ENCODE data around the gene C7orf57. TPM values are rescaled to one million over a fixed set of nuclear protein-coding genes. Genes with fewer than 3 reads are reported as not detected.
A peak's percentile ranks its signal among the peaks of the same experiment; 100 is the strongest.

Gene C7orf57
- polyA plus RNA-seq, 3 donors, result 0.05 TPM; not detected in 2

DNA sequence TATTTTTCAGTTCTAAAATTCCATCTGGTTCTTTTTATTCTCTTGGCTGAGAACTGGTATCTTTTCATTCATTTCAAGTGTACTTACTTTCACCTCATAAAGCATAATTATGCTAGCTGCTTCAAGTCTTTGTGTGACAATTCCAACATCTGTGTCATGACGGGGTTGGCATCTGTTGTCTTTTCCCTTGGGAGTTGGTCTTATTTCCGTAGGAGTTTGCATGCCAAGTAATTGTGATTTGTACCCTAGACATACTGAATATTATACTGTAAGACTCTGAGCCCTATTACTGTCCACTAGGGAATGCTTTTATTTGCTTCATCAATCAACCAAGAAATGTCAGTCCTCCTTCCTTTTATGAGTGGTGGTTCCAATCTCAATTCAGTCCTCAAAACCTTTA is 31.3 kb upstream of the C7orf57 start:
- no CpG with 5 or more reads among the region's 2 CpGs for WGBS (ENCODE audit: insufficient coverage)
- TF ChIP-seq, protein P1, sequence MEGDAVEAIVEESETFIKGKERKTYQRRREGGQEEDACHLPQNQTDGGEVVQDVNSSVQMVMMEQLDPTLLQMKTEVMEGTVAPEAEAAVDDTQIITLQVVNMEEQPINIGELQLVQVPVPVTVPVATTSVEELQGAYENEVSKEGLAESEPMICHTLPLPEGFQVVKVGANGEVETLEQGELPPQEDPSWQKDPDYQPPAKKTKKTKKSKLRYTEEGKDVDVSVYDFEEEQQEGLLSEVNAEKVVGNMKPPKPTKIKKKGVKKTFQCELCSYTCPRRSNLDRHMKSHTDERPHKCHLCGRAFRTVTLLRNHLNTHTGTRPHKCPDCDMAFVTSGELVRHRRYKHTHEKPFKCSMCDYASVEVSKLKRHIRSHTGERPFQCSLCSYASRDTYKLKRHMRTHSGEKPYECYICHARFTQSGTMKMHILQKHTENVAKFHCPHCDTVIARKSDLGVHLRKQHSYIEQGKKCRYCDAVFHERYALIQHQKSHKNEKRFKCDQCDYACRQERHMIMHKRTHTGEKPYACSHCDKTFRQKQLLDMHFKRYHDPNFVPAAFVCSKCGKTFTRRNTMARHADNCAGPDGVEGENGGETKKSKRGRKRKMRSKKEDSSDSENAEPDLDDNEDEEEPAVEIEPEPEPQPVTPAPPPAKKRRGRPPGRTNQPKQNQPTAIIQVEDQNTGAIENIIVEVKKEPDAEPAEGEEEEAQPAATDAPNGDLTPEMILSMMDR (IDR thresholded peaks at IDR 0.05), result no peak
- Histone ChIP-seq H4K20me1 (ENCODE audit: insufficient read depth, low read length) (no peaks in the 10 kb centered on the region), H3K36me3 (replicated peaks in 1 of 2; ENCODE audit: control insufficient read depth in 1 of 2, insufficient read depth in 2 of 2, low read length in 2 of 2) (no peaks in the 10 kb centered on the region), H3K4me1 (ENCODE audit: control insufficient read depth in 1 of 2, insufficient read depth in 2 of 2, low read length in 2 of 2) (no peaks in the 10 kb centered on the region), H3K79me2 (ENCODE audit: insufficient read depth, low read length) (no peaks in the 10 kb centered on the region), H3K27me3 (ENCODE audit: control insufficient read depth in 2 of 2, insufficient read depth in 2 of 2, low read length in 2 of 2) (no peaks in the 10 kb centered on the region), H3K27ac (ENCODE audit: low read depth in 1 of 2, low read length in 2 of 2) (no peak overlapping the region), H3K9me3 (replicated peaks in 1 of 2; ENCODE audit: control insufficient read depth in 1 of 2, insufficient read depth in 1 of 2, low read length in 2 of 2) (no peaks in the 10 kb centered on the region), H3K4me2 (replicated peaks; ENCODE audit: extremely low read depth, low read length, poor library complexity, severe bottlenecking) (no peak overlapping the region), H2AFZ (ENCODE audit: insufficient read depth, low read depth, low read length, poor library complexity, severe bottlenecking) (no peak overlapping the region), H3K4me3 (replicated peaks in 1 of 3; ENCODE audit: low read depth in 2 of 3, low read length in 3 of 3) (no peak overlapping the region), H3K9ac (ENCODE audit: insufficient read depth, low read length, poor library complexity, severe bottlenecking) (no peak overlapping the region)
- intact Hi-C loops (cut with micrococcal nuclease), result no loop called here
- H3K4me1 Mint-ChIP-seq, result peaks cover 5% of the 10 kb centered on the region
- DNase-seq, result no peak
- no peak overlapping the region for H3K4me3 Mint-ChIP-seq
- no peak overlapping the region for H3K27ac Mint-ChIP-seq
- peaks cover 0 to 8% (median 3%) of the 10 kb centered on the region in 7 donors for H3K9me3 Mint-ChIP-seq
- H3K36me3 Mint-ChIP-seq, result no peaks in the 10 kb centered on the region
- H3K27me3 Mint-ChIP-seq (ENCODE audit: low read depth in 3 of 3), result peaks cover 0 to 4% (median 0%) of the 10 kb centered on the region in 3 donors

DNA sequence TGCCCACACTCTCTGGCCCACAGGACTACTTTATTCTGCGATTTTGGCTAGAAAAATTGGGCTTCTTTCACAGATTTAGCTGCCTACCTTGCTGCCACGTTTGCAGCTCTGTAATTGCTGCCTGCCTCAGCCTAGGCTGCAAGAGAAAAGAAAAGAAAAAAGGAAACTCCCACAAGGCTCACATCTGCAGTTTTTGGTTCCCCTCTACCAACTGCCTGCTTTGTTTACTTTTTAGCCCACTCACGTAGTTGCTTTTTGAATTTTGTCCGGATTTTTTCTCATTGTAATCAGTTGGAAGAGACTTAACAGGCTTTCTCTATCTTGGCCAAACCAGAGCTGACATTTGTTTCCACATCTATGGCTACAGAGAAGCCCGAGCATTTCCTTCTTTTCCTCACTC is 30.7 kb upstream of the C7orf57 start:
- no peak for DNase-seq
- Histone ChIP-seq H2AFZ (ENCODE audit: insufficient read depth, low read depth, low read length, poor library complexity, severe bottlenecking) (peak overlapping the region; percentile 14), H3K27ac (ENCODE audit: low read depth in 1 of 2, low read length in 2 of 2) (no peak overlapping the region), H3K36me3 (replicated peaks in 1 of 2; ENCODE audit: control insufficient read depth in 1 of 2, insufficient read depth in 2 of 2, low read length in 2 of 2) (no peaks in the 10 kb centered on the region), H3K27me3 (ENCODE audit: control insufficient read depth in 2 of 2, insufficient read depth in 2 of 2, low read length in 2 of 2) (no peaks in the 10 kb centered on the region), H3K9me3 (replicated peaks in 1 of 2; ENCODE audit: control insufficient read depth in 1 of 2, insufficient read depth in 1 of 2, low read length in 2 of 2) (no peaks in the 10 kb centered on the region), H3K9ac (ENCODE audit: insufficient read depth, low read length, poor library complexity, severe bottlenecking) (no peak overlapping the region), H3K79me2 (ENCODE audit: insufficient read depth, low read length) (no peaks in the 10 kb centered on the region), H3K4me2 (replicated peaks; ENCODE audit: extremely low read depth, low read length, poor library complexity, severe bottlenecking) (no peak overlapping the region), H4K20me1 (ENCODE audit: insufficient read depth, low read length) (no peaks in the 10 kb centered on the region), H3K4me1 (ENCODE audit: control insufficient read depth in 1 of 2, insufficient read depth in 2 of 2, low read length in 2 of 2) (no peaks in the 10 kb centered on the region), H3K4me3 (replicated peaks in 1 of 3; ENCODE audit: low read depth in 2 of 3, low read length in 3 of 3) (no peak overlapping the region)
- Mint-ChIP-seq H3K27ac (no peak overlapping the region), H3K36me3 (no peaks in the 10 kb centered on the region), H3K9me3 (peaks cover 0 to 6% (median 3%) of the 10 kb centered on the region in 7 donors), H3K27me3 (ENCODE audit: low read depth in 3 of 3) (peaks cover 0 to 4% (median 0%) of the 10 kb centered on the region in 3 donors), H3K4me1 (peaks cover 5% of the 10 kb centered on the region), H3K4me3 (no peak overlapping the region)
- intact Hi-C loops (cut with micrococcal nuclease), result no loop called here
- 29% methylated on average over 4 of the region's 5 CpGs for WGBS (ENCODE audit: insufficient coverage)
- TF ChIP-seq, protein P1 (IDR thresholded peaks at IDR 0.05), result no peak
